Measurements from ENCODE around the gene PRPF4.
"Not testable (repeated sequence)": the region's sequence is repeated elsewhere in the genome, so short reads cannot be mapped to it uniquely, and the experiment has no call there.

The PRPF4 gene

DNA sequence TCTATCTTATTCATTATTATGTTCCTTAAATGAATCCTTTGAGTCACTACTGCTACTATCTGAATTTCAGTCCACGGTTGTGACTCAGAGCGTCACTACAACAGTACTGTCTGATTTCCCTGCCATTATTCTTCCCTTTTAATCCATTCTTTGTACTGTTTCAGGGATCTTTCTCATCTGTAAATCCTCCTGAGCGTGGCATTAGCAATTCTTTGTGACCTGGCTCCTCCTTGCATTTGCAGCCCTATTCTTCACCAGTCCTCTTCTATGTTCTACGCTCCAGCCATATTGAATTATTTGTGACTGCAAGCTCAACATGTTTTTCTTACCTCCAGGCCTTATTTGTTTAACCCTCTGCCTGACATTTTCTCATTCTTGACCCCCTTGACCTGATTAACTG, 5.9 kb downstream of the PRPF4 start:
- H3K4me3 ChIP-seq (ENCODE audit: low read length): no peak overlapping the region
- peaks cover 84% of the 10 kb centered on the region for H3K36me3 ChIP-seq (ENCODE audit: insufficient read depth, low read length)
- no peaks in the 10 kb centered on the region for H3K9me3 ChIP-seq (ENCODE audit: low read length)
- peaks cover 2% of the 10 kb centered on the region for H3K4me1 ChIP-seq (ENCODE audit: insufficient read depth, low read length)
- H2AFZ ChIP-seq (ENCODE audit: low read depth, low read length): no peak overlapping the region
- no peaks in the 10 kb centered on the region for H3K27me3 ChIP-seq (ENCODE audit: insufficient read depth, low read length)

DNA sequence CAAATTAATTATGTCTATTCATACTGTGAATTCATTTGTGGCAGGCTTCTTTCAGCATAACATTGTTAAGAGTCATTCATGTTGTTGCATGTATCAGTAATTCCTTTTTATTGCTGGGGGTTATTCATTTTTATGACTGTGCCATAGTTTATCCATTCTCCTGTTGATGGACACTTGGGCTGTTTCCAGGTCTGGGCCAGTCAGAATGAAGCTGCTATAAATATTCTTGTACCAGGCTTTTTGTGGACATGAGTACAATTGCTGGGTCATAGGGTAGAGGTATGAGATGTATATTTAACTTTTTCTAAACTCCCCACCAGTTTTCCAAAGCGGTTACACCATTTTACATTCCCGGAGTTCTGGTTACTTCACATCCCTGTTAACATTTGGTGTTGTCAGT, 13.6 kb downstream of the PRPF4 start:
- Histone ChIP-seq H3K4me1 (ENCODE audit: insufficient read depth, low read length) (no peaks in the 10 kb centered on the region), H2AFZ (ENCODE audit: low read depth, low read length) (no peak overlapping the region), H3K36me3 (ENCODE audit: insufficient read depth, low read length) (peaks cover 88% of the 10 kb centered on the region)

DNA sequence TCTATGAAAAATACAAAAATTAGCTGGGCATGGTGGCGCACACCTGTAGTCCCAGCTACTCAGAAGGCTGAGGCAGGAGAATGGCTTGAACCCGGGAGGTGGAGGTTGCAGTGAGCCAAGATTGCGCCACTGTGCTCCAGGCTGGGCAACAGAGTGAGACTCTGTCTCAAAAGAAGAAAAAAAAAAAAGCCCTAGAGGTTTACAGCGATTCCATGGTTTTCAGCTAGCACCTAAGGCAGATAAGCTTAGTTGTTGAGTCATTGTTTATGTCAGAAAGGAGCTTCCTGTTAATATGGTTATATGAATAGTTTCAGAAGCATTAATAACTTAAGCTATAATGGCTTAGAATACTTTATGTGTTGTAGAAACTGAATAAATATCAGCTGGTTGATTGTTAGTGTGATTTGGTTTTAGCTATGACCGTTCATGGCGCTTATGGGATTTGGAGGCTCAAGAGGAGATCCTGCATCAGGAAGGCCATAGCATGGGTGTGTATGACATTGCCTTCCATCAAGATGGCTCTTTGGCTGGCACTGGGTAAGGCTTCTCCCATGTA, 14.7 kb downstream of the PRPF4 start:
- Histone ChIP-seq H3K36me3 (ENCODE audit: insufficient read depth, low read length) (peaks cover 80% of the 10 kb centered on the region), H3K27me3 (ENCODE audit: insufficient read depth, low read length) (no peaks in the 10 kb centered on the region), H3K4me1 (ENCODE audit: insufficient read depth, low read length) (no peaks in the 10 kb centered on the region), H2AFZ (ENCODE audit: low read depth, low read length) (no peak overlapping the region), H3K9me3 (ENCODE audit: low read length) (no peaks in the 10 kb centered on the region), H3K4me3 (ENCODE audit: low read length) (no peak overlapping the region)

More for the DNA sequence above, 13.6 kb downstream of the PRPF4 start:
- Histone ChIP-seq H3K27me3 (ENCODE audit: insufficient read depth, low read length) (no peaks in the 10 kb centered on the region), H3K9me3 (ENCODE audit: low read length) (no peaks in the 10 kb centered on the region), H3K4me3 (ENCODE audit: low read length) (no peak overlapping the region)

DNA sequence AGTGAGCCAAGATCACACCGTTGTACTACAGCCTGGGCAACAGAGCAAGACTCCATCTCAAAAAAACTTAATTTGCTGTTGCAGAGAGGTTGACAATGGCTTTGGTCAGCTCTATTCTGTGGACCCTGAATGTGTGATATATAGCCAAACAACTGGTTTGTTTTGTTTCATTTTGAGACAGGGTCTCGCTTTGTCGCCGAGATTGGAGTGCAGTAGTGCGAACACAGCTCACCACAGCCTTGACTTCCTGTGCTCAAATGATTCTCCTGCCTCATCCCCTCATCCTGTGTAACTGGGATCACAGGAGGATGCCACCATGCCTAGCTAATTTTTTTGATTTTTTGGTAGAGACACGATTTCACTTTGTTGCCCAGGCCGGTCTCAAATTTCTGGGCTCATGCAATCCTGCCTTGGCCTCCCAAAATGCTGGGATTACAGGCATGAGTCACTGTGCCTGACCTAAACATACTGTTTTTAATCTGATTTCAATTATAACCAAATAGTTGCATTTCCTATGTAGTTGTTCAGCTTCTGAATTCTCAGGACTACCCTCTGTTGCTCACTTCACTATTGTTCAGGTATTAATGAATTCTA, 17.9 kb downstream of the PRPF4 start:
- Histone ChIP-seq H3K9me3 (ENCODE audit: low read length) (no peaks in the 10 kb centered on the region), H3K36me3 (ENCODE audit: insufficient read depth, low read length) (peaks cover 54% of the 10 kb centered on the region), H3K4me1 (ENCODE audit: insufficient read depth, low read length) (no peaks in the 10 kb centered on the region), H2AFZ (ENCODE audit: low read depth, low read length) (no peak overlapping the region), H3K4me3 (ENCODE audit: low read length) (no peak overlapping the region), H3K27me3 (ENCODE audit: insufficient read depth, low read length) (no peaks in the 10 kb centered on the region)

DNA sequence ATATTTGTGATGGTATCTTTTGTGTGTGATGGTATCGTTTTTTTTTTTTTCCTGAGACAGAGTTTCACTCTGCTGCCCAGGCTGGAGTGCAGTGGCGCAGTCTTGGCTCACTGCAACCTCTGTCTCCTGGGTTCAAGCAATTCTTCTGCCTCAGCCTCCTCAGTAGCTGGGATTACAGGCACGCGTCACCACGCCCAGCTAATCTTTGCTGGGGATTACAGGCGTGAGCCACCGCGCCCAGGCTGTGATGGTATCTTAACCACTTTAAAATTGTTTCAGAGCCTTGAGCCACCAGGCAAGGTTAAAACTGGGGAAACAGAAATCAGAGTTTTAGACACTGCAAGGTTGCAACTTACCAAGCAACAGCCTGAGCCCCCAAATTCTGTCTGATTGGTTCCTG, 20.8 kb downstream of the PRPF4 start:
- H3K27me3 ChIP-seq (ENCODE audit: insufficient read depth, low read length); H2AFZ ChIP-seq (ENCODE audit: low read depth, low read length); H3K4me3 ChIP-seq (ENCODE audit: low read length); H3K4me1 ChIP-seq (ENCODE audit: insufficient read depth, low read length); H3K9me3 ChIP-seq (ENCODE audit: low read length): not testable (repeated sequence)
- peaks cover 29% of the 10 kb centered on the region for H3K36me3 ChIP-seq (ENCODE audit: insufficient read depth, low read length)

DNA sequence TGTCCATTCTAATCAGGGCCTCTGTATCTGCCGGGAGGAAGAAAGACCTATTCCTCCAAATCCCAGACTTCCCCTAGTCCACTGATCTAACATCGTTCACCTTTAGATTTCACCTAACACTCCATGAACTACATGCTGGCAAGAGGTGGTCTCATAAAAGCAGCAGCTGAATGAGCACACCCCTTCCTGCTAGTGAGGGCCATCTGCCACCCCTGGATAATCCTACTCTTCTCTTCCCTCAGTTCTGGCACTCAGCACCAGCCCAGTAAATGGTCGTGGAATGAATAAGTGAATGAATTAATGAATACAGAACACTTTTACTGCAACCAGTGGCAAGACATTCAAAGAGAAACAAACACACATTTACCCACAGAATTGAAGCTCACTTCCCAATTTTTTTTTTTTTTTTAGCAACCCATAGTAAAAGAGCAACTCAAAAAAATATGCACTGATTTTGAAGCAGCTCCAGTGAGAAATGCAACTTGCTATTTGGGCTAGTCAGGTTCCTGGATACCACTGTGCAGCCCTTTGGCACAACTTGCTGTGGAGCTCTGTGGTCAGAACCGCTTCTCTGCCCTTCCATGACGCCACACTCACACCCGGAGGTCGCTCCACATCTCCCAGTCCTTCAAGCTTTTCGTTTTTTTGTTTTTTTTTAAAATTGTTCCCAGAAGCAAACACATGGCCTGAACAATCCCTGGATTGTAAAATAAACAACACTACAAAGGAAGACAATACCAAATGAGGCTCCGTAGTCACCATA, 21.5 kb downstream of the PRPF4 start:
- Histone ChIP-seq H3K4me3 (ENCODE audit: low read length) (no peak overlapping the region), H3K36me3 (ENCODE audit: insufficient read depth, low read length) (peaks cover 21% of the 10 kb centered on the region), H3K4me1 (ENCODE audit: insufficient read depth, low read length) (no peaks in the 10 kb centered on the region)

DNA sequence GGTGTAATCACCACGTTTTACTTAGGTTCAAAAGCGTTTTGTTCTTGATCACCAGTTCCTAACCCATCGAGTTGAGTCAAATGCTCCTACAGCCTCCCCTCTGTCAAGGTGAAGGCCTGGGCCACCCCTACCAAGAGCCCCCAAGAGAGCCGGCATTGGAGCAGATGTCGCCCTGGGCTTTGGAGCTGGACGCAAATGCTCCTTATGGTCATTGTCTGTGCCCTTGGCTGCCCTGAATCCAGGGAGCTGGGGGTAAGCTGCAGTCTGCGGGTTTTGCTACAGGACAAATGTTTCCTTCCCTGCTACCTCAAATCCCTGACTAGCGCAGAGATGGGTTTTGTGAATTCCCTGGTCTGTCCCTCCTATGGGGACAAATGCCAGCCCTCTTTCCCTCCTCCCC, 22.9 kb downstream of the PRPF4 start:
- Histone ChIP-seq H3K4me1 (ENCODE audit: insufficient read depth, low read length) (no peaks in the 10 kb centered on the region), H2AFZ (ENCODE audit: low read depth, low read length) (no peak overlapping the region), H3K4me3 (ENCODE audit: low read length) (no peak overlapping the region), H3K27me3 (ENCODE audit: insufficient read depth, low read length) (no peaks in the 10 kb centered on the region), H3K36me3 (ENCODE audit: insufficient read depth, low read length) (peaks cover 8% of the 10 kb centered on the region), H3K9me3 (ENCODE audit: low read length) (no peaks in the 10 kb centered on the region)

More for the DNA sequence above, 21.5 kb downstream of the PRPF4 start:
- Histone ChIP-seq H3K9me3 (ENCODE audit: low read length) (no peaks in the 10 kb centered on the region), H2AFZ (ENCODE audit: low read depth, low read length) (no peak overlapping the region), H3K27me3 (ENCODE audit: insufficient read depth, low read length) (no peaks in the 10 kb centered on the region)

DNA sequence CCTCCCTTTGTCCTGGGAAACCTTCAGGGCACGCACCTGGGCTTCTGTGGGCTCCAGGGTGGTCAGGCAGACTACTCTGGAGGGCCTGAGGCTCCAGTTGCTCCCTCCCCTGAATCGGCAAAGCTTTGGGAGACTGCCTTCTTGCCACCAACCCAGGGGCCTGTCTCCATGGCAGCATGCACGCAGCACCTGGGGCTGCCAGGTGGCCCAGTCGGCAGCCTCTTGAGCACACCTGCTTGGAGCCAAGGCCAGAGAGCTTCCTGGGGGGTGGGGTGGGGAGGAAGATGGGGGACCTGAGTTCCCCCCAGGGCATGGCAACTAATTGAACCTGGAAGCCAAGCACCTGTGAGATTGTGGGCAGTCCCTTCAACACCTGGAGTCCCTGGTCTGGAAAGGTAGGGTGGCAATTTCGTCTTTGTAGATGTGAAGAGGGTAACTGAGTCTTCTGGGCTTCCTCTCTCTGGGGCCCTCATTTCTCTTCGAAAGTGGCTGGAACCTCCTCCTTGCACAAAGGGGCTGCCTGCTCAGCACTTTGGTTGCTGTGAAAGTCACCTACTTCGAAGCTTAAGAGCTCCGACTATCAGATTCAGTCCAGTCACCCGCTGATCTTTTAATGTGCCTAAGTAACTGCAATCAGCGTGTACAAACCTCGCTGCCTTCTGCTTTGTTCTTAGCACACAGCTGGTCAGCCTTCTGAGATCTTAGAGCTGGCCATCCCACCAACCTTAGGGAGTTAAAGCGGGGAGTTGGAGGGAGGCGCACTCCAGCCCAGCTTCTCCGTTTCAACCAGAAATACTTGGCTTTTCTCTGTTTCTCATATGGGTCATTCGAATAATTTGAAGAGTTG, 23.7 kb downstream of the PRPF4 start:
- Histone ChIP-seq H3K9me3 (ENCODE audit: low read length) (no peaks in the 10 kb centered on the region), H2AFZ (ENCODE audit: low read depth, low read length) (no peak overlapping the region)

DNA sequence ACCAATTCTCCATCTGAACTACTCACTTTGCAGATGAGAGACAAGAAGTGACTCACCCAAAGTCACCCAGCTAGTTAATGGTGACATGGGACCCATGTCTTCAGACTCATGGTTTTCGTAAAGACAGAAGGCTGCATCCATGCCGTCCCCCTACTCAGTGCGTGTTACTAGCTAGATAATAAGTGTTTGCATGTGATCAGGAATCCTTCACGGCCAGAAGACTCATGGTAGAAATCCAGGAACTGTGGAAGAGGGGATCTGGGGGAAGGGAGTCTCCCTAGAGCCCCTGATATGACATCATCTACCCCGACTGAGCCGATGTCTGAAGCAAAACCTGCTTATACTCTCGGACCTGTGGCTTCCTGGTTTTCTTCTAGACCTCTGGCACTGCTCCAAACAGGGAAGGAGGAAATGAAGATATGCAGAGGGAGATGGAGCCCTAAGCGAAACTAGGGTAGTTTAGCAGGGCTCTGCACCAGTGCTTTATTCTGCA, 24.4 kb downstream of the PRPF4 start:
- Histone ChIP-seq H3K4me3 (ENCODE audit: low read length) (no peak overlapping the region), H2AFZ (ENCODE audit: low read depth, low read length) (no peak overlapping the region), H3K27me3 (ENCODE audit: insufficient read depth, low read length) (no peaks in the 10 kb centered on the region), H3K36me3 (ENCODE audit: insufficient read depth, low read length) (no peaks in the 10 kb centered on the region), H3K4me1 (ENCODE audit: insufficient read depth, low read length) (no peaks in the 10 kb centered on the region), H3K9me3 (ENCODE audit: low read length) (no peaks in the 10 kb centered on the region)

More for the DNA sequence above, 23.7 kb downstream of the PRPF4 start:
- Histone ChIP-seq H3K4me1 (ENCODE audit: insufficient read depth, low read length) (no peaks in the 10 kb centered on the region), H3K27me3 (ENCODE audit: insufficient read depth, low read length) (no peaks in the 10 kb centered on the region), H3K4me3 (ENCODE audit: low read length) (no peak overlapping the region), H3K36me3 (ENCODE audit: insufficient read depth, low read length) (peaks cover 2% of the 10 kb centered on the region)

DNA sequence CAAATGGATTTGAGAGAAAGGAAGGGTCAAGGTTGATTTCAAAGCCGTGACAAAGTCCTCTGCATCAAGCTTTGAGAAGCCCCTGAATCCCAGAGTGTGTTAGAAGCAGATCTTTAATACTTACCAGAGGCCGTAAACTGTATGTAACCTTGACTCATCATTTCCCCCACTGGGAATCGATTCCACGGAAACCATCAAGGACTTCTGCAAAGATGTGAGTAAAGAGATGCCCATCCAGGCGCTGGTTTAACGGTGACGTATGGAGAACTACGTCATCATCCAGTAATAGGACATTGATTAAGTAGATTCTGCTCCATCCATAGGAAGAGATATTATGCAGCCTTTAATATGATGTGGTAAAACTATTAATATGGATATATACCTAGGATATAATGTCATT, 26.1 kb downstream of the PRPF4 start:
- Histone ChIP-seq H3K4me1 (ENCODE audit: insufficient read depth, low read length) (no peaks in the 10 kb centered on the region), H3K4me3 (ENCODE audit: low read length) (no peak overlapping the region), H3K27me3 (ENCODE audit: insufficient read depth, low read length) (no peaks in the 10 kb centered on the region), H2AFZ (ENCODE audit: low read depth, low read length) (no peak overlapping the region), H3K36me3 (ENCODE audit: insufficient read depth, low read length) (no peaks in the 10 kb centered on the region), H3K9me3 (ENCODE audit: low read length) (no peaks in the 10 kb centered on the region)

DNA sequence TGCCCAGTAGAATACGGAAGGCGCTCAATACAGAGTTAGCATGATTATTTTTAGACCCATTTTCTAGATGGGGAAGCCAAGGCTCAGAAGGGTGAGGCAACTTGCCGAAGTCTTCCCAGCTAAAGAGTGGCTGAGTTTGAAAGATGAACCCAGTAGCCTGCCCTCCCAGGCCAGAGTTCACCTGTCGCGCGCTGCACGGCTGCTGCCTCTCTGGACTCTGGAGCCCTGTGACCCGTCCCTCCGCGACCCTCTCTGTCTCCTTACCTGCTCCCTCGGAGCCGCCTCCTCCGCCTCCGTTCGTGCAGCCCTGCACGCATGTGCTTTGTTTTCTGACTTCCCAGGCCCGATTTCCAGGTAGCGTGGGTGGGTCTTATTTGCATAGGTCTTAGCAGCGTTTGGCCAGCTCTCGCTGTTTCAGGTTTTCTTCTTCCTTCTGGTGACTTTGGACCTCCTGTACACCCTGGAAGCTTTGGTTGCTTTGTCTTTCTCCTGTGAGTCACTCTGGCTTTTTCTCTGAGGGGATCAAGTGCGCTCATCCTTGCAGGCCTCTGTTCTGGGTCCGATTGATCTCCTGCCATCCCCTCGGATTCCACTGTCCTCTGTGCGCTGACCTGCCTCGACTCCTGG, 27.4 kb downstream of the PRPF4 start, which contains the start of gene RNF183:
Gene RNF183, minus strand, starts transcription at position 585 of the 627 bp plus-strand sequence. CDS start 5,192 bp downstream, outside the sequence.
- Histone ChIP-seq H2AFZ (ENCODE audit: low read depth, low read length) (no peak within 1 kb of the TSS), H3K27me3 (ENCODE audit: insufficient read depth, low read length) (no peaks in the 10 kb centered on the region), H3K4me3 (ENCODE audit: low read length) (no peak within 1 kb of the TSS), H3K36me3 (ENCODE audit: insufficient read depth, low read length) (no peaks in the 10 kb centered on the region), H3K4me1 (ENCODE audit: insufficient read depth, low read length) (no peaks in the 10 kb centered on the region), H3K9me3 (ENCODE audit: low read length) (no peaks in the 10 kb centered on the region)

DNA sequence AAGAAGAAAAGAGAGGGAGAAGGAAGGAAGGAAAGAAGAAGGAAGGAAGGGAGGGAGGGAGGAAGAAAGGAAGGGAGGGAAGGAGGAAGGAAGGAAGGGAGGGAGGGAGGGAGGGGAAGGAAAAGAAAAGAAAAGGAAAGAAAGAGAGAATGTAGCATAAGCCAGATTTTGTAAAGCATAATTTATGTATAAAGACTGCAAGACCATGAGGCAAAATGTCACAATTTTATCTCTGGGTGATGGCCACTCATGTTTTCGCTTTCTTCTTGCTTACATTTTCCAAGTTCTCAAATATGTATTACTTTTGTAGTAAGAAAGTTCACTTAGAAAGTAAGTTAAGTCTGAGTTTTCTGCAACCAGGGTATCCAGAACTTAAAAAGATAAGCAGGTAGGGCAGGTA, 31.1 kb downstream of the PRPF4 start:
- H3K36me3 ChIP-seq (ENCODE audit: insufficient read depth, low read length): no peaks in the 10 kb centered on the region
- H3K27me3 ChIP-seq (ENCODE audit: insufficient read depth, low read length): no peaks in the 10 kb centered on the region
- no peak overlapping the region for H2AFZ ChIP-seq (ENCODE audit: low read depth, low read length)
- H3K4me3 ChIP-seq (ENCODE audit: low read length): no peak overlapping the region
- no peaks in the 10 kb centered on the region for H3K4me1 ChIP-seq (ENCODE audit: insufficient read depth, low read length)
- H3K9me3 ChIP-seq (ENCODE audit: low read length): no peaks in the 10 kb centered on the region
